DMS53 treated with DMSO at 0.1 percent for 48 hours (cell line): ENCODE data around the gene EXOSC3.
"Not testable (repeated sequence)": the region's sequence is repeated elsewhere in the genome, so short reads cannot be mapped to it uniquely, and the experiment has no call there.

Source experiments
- DNase-seq: peaks from one replicate; lab custom pipeline; 2025; ENCODE audit not compliant: unreplicated experiment; lab: John Stamatoyannopoulos, UW

Gene EXOSC3

DNA sequence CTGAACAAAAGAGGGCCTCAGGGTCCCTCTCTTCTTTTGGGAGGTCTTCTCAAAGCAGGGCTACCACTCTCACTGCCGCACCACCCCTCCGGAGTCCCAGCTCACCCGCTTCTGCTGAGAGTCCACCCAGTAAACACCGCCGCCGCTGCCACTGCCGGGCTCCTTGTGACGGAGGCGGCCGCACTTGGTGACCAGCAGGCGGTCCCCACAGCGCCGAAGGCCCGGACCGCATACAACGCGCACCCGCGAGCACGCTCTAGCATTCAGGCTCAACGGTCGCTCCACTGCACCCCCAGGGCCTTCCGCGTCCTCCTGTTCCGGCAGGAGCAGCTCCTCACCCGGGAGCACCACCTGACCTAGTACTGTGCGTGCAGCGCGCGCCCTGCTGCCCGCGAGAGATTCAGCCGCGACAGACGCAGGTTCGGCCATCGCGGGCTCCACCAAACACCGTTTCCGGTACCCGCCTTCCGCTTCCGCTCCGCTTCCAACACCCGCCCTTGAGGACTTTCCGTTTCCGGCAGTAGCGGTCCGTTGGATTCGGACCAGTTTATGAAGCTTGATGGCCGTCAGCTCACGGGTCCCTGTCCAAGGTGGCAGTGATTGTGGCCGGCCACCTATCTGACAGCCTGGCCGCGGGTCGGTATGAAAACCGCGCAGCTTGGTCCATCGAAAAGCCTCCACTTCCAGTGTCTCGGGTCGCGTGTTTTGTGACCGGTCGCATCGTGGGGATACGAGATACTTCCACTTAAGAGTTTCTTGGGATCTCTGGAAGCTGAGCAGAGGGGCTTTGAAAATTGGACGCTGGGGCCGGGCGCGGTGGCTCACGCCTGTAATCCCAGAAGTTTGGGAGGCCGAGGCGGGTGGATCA lies at the start of gene EXOSC3:
Gene EXOSC3, minus strand, starts transcription at position 449 of the 868 bp plus-strand sequence. Its CDS starts 20 bp downstream, at position 429.
- peak; percentile 66 for DNase-seq

DNA sequence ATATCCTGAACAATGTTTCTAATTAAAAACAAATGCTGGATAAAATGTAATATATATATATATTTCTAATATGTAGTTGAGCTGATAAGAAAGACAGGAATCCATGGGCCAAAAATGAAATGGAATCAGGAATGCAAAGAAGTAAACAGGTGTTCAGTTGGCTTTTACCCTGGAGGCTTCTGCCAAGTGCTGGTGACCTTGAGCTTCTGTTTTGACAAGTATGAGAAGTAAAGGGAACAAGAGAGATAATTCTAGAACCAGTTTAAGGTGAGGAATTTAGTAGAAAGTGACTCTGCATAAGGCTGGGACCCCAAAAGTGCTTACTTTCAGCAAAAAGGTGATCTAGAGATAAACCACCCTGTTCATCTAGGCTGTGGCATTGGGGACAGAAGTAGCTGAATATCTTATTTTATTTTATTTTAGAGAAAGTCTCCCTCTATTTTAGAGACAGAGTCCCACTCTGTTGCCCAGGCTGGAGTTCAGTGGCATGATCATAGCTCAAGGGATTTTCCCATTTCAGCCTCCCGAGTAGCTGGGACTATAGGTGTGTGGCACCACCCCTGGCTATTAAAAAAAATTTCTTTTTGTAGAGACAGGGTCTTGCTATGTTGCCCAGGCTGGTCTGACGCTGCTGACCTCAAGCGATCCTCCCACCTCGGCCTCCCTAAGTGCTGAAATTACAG lies 42.8 kb upstream of the EXOSC3 start:
- no peak for DNase-seq

DNA sequence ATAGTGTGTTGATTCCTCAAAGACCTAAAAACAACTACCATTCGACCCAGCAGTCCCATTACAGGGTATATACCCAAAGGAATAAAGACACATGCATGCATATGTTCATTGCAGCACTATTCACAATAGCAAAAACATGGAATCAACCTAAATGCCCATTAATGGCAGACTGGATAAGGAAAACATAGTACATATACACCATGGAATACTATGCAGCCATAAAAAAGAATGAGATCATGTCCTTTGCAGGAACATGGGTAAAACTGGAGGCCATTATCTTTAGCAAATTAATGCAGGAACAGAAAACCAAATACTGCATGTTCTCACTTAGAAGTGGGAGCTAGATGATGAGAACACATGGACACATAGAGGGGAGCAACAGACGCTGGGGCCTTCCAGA lies 40.3 kb upstream of the EXOSC3 start:
- DNase-seq = not testable (repeated sequence)

DNA sequence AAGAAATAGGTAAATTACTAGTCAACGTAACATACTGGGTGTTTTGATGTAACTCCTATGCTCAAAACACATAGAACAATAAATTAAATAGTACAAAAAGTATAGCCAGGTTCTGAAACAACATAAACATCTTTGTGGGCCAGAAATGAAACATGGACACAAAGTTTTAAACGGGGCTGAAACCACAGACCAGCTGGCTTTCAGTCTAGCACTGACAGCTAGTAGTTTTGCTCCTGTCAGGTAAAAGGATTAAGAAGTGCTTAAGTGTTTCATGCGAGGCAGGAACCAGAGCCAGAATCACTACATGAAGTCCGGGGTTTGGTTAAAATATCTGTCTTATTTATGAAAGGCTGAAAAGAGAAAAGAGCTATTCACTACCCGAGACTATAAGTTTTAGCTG lies 35.3 kb upstream of the EXOSC3 start:
- DNase-seq = no peak

DNA sequence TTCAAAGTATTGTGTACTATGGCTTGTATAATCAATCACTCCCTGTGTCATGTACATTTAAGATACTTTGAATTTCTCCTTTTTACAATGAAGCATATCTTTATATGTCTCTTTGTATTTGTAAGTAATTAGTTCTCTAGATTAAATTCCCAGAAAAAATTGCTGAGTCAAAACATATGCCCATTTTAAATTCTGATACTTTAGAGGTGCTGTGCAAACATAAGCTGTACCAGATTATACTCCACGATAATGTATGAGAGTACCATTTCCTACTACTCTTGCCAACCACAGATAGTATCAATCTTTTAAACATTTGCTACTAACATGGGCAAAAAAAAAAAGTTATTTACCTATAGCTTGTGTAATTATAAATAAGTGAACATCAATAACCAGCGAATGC lies 34.0 kb upstream of the EXOSC3 start:
- no peak for DNase-seq

DNA sequence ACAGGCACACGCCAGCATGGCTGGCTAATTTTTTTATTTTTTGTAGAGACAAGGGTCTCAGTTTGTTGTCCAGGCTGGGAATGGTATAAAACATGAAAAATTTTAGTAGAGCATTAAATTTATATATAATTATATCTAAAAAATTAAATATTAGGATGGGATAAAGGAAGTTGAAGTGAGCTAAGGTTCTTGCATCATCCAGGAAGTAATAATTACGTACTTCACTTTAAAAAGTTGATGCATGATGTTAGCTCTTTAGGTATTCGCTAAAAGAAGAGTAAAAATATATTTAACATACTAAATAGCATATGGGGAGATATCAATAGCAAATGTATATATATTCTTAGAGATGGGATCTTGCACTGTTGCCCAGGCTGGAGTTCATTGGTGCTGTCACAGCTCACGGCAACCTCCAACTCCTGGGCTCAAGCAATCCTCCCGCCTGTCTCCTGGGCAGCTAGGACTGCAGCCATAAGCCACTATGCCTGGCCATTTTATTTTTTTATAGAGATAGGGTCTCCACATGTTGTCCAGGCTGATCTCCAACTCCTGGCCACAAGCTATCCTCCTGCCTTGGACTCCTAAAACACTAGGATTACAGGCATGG lies 28.0 kb upstream of the EXOSC3 start:
- no peak for DNase-seq

DNA sequence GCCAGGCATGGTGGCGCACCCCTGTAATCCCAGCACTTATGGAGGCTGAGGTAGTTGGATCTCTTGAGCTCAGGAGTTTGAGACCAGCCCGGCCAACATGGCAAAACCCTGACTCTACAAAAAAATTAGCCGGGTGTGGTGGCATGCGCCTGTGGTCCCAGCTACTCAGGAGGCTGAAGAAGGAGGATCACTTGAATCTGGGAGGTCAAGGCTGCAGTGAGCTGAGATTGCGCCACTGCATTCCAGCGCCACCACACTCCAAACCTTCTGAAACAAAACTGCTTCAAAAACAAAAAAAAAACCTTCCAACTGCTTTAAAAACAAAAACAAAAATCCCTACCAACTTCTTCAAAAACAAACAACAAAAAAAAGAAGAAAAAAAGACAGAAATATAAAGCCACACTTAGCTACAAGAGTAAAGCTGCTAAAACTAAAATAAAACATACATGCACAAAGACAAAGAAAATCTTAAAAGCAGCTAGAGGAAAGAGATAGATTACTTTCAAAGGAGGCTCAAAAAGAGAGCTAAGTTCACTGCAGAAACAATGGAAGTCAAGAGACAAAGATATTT lies 27.1 kb upstream of the EXOSC3 start:
- DNase-seq = no peak

DNA sequence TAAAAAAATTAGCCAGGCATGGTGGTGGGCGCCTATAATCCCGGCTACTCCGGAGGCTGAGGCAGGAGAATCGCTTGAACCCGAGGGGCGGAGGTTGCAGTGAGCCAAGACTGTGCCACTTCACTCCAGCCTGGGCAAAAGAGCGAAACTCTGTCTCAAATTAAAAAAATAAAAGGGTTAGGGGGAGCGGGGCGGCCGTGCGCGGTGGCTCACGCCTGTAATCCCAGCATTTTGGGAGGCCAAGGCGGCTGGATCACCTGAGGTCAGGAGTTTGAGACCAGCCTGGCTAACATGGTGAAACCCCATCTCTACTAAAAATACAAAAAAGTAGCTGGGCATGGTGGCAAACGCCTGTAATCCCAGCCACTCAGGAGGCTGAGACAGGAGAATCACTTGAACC lies 24.8 kb upstream of the EXOSC3 start:
- not testable (repeated sequence) for DNase-seq

DNA sequence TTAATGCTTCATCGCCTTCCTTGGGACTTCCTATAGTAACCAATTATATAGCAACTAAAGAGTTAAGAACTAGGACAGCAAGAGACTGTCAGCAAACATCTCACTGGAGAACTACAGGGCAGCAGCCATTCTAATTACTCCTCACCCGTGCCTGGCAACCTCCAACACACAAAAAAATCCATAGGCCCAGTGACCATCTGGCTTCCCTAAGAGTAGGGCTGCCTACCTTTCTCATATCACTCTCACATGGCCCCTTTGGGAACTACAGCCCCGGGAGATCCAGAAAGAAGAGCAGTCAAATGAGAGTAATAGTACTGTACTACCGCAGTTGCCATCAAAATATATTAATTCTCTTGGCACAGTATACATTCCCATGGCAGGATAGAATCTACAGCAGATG lies 21.4 kb upstream of the EXOSC3 start:
- DNase-seq = no peak

DNA sequence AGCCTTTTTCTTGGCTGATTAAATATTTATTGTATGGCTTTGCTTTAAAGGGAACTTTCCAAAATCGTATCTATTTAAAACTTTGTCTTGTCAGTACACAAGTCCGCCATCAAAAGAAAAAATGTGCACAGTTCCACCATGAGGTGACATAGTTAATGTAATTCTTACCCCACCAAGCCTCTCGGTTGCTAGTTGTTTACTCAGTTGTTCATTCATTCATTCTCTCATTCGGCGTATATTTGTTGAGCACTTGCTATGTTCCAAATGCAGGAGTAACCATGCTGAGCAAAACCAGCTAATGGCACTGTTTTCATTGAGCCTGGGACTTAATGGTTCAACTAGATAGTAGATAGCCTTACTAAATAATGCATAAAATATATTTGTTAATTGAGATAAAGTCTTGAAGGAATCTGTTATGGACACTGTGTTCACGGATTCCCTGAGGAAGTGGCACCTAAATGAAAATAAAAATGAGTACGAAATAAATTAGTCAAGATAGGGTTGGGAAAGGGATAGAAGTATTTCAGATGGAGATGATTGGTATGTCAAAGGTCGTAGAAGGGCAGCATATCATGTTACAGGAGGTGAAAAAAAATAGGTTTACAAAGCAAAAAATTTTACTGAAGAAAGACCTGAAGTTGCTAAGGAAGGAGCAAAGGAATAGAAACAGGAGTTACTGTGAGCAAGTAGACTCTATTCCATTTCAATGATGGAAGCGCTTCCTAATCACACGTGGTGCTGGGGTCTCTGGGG lies 17.3 kb upstream of the EXOSC3 start:
- DNase-seq = no peak

DNA sequence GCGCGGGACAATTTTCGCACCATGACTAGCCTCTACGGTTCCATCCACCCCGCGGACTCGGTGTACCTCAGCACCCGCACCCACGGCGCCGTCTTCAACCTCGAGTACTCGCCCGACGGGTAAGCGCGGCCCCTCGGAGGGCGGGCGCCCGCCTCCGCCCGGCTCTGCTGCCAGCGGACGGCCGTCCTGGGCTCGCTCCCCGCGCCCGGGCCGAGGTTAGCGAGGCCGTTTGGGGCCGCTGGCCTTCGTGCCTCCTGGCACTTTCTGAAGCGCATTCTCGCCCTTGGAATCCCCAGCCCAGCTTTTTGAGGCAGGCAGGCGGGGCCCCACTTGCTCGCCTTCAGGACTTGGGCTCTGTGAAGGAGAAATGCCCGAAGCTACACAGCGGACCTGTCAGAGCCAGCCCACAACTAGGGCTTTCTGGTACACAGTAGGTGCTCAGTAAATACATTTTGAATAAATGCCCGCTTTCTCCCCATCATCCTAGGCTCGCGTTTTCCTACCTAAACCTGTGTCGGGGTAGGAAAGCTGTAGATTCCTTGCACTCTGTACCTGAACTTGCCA lies 16.5 kb upstream of the EXOSC3 start:
- no peak for DNase-seq

DNA sequence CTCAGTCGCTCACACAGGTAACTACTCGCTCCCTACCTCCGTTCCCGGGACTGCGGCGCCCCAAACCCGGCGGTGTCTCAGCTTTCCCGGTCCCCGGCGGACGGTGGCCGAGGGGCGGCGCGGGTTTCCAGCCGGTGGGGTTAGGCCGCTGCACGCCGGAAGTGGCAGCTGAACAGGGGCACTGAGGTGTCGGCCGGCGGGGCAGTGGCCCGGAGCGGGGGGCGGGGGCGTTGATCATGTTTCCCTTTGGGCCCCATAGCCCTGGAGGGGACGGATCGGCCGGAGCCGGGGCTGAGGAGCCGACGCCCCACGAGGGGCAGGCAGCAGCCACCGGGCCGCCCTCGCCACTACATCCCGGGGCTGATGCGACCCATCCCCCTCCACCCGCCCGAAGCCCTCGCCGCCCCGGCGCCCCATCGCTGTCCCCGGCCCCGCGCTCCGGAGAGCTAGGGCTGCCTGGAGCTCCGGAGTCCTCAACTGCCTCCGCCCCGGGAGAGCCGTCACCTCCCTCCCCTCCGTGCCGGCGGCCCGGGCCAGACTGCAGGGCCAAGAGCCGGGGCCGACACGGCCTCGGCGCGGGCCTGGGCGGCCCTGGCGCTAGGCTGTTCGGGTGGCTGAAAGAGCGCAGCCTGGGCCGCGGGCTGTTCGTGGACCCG lies 15.9 kb upstream of the EXOSC3 start, which contains the start of gene DCAF10:
Gene DCAF10, plus strand, starts transcription at position 167 of the 656 bp plus-strand sequence. Its CDS starts 70 bp downstream, at position 237.
- peak; percentile 56 for DNase-seq

DNA sequence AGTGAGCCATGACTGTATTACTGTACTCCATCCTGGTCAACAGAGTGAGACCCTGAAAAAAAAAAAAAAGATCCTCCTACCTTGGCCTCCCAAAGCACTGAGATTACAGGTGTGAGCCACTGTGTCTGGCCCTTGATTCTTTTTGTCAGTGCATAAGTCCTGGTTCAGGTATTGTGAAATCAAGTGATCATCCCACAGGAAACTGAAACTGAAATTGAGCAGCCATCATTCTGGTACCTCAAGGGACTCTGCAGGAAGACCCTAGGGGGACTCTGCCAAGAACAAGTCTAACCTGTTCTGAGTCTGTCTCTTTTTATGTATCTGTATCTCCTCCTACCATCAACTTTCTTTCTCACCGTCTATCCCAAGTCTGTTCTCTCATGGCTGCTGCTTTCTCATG lies 13.8 kb upstream of the EXOSC3 start:
- no peak for DNase-seq

DNA sequence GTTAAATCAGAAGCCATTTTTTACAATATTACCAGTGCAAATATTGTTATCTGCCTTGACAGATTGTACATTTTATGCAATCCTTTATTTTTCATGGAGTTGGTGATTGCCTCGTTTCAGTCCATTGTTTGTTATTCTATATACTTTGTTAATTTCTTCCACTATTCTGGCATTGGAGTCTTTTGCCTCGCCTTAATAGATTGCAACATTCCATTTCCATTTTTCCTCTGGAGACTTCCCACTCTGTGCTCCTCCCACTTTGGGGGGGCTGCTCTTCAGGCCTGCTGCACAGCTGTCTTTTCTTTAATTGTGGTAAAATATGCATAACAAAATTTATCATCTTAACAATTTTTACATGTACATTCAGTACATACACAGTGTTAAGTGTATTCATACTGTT lies 11.4 kb upstream of the EXOSC3 start:
- DNase-seq = no peak

DNA sequence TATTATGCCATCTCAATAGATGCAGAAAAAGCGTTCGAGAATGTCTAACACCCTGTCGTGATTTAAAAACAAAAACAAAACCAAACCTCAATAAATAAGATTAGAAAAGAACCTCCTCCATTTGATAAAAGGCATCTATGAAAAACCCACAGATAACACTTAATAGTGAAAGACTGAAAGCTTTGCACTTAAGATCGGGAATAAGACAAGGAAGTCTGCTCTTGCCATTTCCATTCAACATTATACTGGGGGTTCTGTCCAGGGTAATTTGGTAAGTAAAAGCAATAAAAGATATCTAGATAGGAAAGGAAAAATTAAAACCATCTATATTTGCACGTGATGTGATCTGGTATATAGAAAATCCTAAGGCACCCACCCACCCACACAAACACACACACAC lies 7.3 kb upstream of the EXOSC3 start:
- no peak for DNase-seq

DNA sequence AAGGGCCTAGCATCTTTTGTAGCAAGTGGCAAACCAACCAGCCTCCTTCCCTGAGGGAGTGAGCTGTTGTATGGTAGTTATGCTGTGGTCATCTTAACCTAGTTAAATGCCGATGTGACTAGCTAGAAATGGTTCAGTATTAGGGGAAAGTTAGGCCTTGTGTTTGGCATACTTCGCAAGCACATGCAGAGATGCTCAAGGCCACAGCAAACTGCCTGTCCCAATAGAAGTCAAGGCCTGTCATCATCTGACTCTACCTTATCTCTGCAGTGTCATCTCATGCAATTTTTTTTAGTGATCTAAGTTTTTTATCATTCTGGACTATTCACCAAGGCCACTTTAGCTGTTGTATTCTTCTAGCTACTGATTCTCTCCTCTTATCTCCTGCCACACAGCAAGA lies 5.2 kb upstream of the EXOSC3 start:
- DNase-seq = no peak

DNA sequence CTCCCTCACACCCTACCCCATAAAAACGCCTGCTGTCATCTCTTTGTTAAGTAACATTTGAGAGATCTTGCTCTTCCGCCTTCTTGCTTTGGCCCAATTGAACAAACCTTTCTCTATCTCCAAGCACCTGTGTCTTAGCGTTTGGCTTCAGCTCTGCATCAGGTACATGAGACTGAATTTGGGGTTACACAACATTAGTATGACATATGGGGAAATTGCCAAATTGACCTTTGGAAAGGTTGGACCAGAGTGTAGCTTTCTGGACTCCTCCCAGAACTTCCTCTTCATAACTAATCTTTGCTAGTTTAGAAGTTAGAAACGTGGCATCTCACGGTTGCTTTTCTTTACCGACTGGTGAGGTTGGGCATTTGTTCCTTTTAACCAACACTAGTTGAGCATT lies 3.5 kb upstream of the EXOSC3 start:
- no peak for DNase-seq

DNA sequence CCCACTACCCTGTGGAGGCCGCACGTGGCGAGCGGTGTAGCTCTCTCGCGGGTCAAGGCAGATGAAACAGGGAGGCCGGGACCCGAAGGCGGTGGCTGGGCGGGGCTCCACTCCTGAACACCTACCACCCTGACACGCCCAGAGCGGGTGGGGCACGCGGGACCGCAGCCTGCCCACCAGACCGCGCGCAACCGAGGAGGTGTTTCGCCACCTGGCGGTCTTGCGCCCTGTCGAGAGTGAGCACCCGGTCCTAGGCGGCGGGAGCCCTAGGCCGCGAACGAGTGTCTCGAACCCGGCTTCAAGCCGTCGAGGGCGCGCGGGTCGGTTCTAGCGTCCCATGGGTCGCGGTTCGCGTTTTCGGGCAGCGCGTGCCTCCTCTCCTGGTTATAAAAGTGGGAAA lies 2.2 kb upstream of the EXOSC3 start:
- DNase-seq = no peak

DNA sequence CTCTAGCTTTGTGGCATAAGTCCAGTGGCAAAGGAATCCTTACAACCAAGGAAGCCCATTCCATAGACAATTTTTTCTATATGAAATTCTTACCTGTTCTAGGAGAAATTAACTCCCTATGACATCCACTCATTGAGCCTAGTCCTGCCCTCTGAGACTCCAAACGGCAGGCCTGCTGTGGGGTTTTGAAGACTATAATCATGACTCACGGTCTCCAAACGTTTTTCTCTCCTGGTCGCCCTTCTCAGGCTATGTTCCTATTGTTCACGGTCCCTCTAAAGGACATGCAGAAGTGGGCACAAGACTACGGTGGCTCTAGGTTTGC lies 611 bp downstream of the EXOSC3 start:
- no peak for DNase-seq

DNA sequence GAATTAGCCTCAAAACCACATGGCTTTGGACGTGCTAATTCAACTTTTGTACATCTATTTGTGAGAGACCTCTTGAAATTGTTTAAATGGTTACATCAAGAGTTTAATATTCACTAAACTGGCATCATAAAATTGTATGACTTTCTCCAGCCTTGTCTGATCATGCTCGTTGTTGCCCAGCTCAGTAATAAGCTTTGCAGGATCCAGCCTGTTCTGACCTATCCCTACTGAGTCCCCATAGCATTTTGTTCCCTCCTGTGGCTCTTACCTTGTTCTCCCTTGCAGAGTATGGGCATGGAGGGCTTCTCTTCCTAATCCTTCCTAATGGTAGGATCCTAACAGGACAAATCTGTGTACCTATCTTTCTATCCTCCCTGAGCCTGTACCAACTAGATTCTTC lies 6.3 kb downstream of the EXOSC3 start:
- no peak for DNase-seq
